Stomach (tissue), 4 donors: ENCODE data around the gene LIME1.

Experiments
- CTCF ChIP-seq, 7 experiments: fragments of 450-650 bp in 4 of 7; fragments of 200-600 bp in 3 of 7; sonication (generic) in 3 of 7; IDR thresholded peaks; one replicate each; pipeline ENCODE4 v1.5.1; 2016 to 2019; ENCODE audit warnings: antibody characterized with exemption in 7 of 7, control low read depth in 2 of 7, mild to moderate bottlenecking in 1 of 7
- POLR2A ChIP-seq, 4 donors: fragments of 450-650 bp; IDR thresholded peaks; one replicate each; pipeline ENCODE4 v1.6.1; 2016; ENCODE audit warnings: antibody characterized with exemption in 4 of 4, control low read depth in 2 of 4, mild to moderate bottlenecking in 1 of 4, moderate library complexity in 1 of 4
- POLR2AphosphoS5 ChIP-seq, 3 donors: sonication (generic); formaldehyde crosslinking; IDR thresholded peaks; one replicate each; pipeline ENCODE4 v1.6.1; 2016; ENCODE audit warnings: antibody characterized with exemption in 3 of 3

- TF ChIP-seq CTCF (IDR thresholded peaks at IDR 0.05) (no peak), POLR2A (IDR thresholded peaks at IDR 0.05) (no peak), POLR2AphosphoS5 (IDR thresholded peaks at IDR 0.05) (no peak)
Measured at GRCh38 chr20:63712191-63712590, 24.3 kb upstream of the LIME1 start.
